Nephron progenitor cell (in vitro differentiated cells): ENCODE measurements around the gene TMEM154.
A peak's percentile ranks its signal among the peaks of the same experiment; 100 is the strongest.

ENCODE experiments used
- DNase-seq: peaks from one replicate; pipeline ENCODE4 v3.0.0; 2021
- H3K27ac Mint-ChIP-seq: 2 replicates; pipeline ENCODE4 v1.8.0; 2021; ENCODE audit warnings: mild to moderate bottlenecking, moderate library complexity, mixed read lengths
- H3K27me3 Mint-ChIP-seq: 2 replicates; pipeline ENCODE4 v1.8.0; 2021; ENCODE audit warnings: mild to moderate bottlenecking, low read depth, mixed read lengths; ENCODE audit not compliant: poor library complexity
- H3K36me3 Mint-ChIP-seq: 2 replicates; pipeline ENCODE4 v1.8.0; 2021; ENCODE audit warnings: low read depth, mixed read lengths
- H3K4me1 Mint-ChIP-seq: 2 replicates; pipeline ENCODE4 v1.8.0; 2021; ENCODE audit warnings: mixed read lengths
- H3K4me3 Mint-ChIP-seq: 2 replicates; pipeline ENCODE4 v1.8.0; 2021; ENCODE audit warnings: mild to moderate bottlenecking, moderate library complexity, mixed read lengths
- H3K9me3 Mint-ChIP-seq: 2 replicates; pipeline ENCODE4 v1.8.0; 2021; ENCODE audit warnings: mild to moderate bottlenecking, moderate library complexity, mixed read lengths
- TF ChIP-seq, protein P1 (sequence below): fragments of 200-600 bp; sonication (generic); IDR thresholded peaks from 2 replicates; pipeline ENCODE4 v1.5.0; 2021; ENCODE audit warnings: antibody characterized with exemption

The TMEM154 gene

DNA sequence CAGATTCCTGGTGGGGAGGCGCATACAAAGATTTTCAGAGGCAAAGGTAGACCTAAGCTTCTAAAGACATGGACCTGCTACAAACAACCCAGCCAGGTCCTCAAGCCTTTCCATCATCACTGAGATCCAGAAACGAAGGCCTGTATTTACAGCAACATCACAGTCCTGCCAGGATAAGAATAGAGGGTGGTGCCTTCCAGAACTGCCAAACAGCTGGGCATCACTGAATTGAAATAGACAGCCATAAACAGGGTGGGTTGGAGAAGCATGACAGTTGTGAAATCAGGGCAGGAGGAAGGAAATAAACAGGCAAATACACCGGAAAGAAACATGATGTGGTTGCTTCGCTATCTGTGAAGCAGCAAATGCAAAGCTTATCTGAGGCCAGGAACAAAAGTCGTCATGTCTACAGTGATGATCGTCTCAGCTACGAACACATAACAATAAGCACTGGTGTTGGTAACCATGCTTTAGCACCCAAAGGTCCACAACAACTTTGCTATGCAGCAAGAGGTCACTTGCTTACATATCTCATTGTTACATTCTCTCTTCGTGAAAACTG, 6.7 kb upstream of the TMEM154 start:
- Mint-ChIP-seq H3K27ac (no peak overlapping the region), H3K4me1 (peaks cover 67% of the 10 kb centered on the region)
- TF ChIP-seq, protein P1, sequence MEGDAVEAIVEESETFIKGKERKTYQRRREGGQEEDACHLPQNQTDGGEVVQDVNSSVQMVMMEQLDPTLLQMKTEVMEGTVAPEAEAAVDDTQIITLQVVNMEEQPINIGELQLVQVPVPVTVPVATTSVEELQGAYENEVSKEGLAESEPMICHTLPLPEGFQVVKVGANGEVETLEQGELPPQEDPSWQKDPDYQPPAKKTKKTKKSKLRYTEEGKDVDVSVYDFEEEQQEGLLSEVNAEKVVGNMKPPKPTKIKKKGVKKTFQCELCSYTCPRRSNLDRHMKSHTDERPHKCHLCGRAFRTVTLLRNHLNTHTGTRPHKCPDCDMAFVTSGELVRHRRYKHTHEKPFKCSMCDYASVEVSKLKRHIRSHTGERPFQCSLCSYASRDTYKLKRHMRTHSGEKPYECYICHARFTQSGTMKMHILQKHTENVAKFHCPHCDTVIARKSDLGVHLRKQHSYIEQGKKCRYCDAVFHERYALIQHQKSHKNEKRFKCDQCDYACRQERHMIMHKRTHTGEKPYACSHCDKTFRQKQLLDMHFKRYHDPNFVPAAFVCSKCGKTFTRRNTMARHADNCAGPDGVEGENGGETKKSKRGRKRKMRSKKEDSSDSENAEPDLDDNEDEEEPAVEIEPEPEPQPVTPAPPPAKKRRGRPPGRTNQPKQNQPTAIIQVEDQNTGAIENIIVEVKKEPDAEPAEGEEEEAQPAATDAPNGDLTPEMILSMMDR = no peak

DNA sequence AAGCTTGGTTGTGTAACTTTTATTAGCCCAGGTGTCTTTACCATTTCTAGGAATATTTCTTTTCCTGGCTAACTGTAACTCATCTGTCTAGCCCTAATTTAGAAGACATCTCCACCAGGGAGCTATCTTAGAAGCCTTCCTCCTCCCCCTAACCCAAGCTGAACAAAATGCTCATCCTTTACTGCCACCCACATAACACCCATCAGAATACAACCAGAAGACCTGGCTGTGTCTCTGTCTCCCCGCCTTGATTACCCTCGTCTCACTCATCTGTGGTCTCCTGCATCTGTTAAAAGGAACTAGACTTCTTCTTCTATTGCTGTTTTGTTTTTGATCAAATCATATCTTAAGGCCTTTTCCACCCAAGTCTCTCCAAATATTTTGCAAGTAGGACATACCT, 4.8 kb upstream of the TMEM154 start:
- no peaks in the 10 kb centered on the region for H3K36me3 Mint-ChIP-seq
- no peak overlapping the region for H3K27ac Mint-ChIP-seq
- H3K9me3 Mint-ChIP-seq = no peaks in the 10 kb centered on the region
- DNase-seq = no peak
- peaks cover 69% of the 10 kb centered on the region for H3K4me1 Mint-ChIP-seq
- H3K4me3 Mint-ChIP-seq = no peak overlapping the region
- no peaks in the 10 kb centered on the region for H3K27me3 Mint-ChIP-seq
- TF ChIP-seq, protein P1 = no peak

More for the DNA sequence above, 6.7 kb upstream of the TMEM154 start:
- H3K9me3 Mint-ChIP-seq = no peaks in the 10 kb centered on the region
- no peaks in the 10 kb centered on the region for H3K36me3 Mint-ChIP-seq
- no peaks in the 10 kb centered on the region for H3K27me3 Mint-ChIP-seq
- DNase-seq = no peak
- H3K4me3 Mint-ChIP-seq = no peak overlapping the region

DNA sequence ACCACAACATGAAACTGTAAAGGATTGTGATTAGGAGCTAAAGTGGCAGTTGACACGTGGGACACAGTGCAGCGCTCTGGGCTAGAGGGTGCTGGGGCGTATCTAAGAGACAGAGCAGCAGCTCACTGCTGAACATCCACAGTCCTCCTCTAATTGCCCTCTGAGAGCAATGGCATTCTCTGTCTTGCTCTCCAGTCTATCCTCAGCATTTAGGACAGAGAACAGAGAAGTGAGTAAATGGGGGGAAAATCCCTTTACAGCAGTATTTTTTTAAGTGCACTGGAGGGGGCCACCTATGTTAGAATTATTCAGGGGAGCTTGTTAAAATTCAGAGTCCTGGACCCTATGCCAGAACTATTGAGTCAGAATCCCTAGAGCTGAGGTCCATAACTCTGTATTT, 4.2 kb upstream of the TMEM154 start:
- Mint-ChIP-seq H3K27me3 (no peaks in the 10 kb centered on the region), H3K4me3 (no peak overlapping the region), H3K27ac (peak overlapping the region; percentile 47), H3K9me3 (no peaks in the 10 kb centered on the region), H3K4me1 (peaks cover 69% of the 10 kb centered on the region), H3K36me3 (no peaks in the 10 kb centered on the region)
- no peak for DNase-seq
- TF ChIP-seq, protein P1 = no peak

DNA sequence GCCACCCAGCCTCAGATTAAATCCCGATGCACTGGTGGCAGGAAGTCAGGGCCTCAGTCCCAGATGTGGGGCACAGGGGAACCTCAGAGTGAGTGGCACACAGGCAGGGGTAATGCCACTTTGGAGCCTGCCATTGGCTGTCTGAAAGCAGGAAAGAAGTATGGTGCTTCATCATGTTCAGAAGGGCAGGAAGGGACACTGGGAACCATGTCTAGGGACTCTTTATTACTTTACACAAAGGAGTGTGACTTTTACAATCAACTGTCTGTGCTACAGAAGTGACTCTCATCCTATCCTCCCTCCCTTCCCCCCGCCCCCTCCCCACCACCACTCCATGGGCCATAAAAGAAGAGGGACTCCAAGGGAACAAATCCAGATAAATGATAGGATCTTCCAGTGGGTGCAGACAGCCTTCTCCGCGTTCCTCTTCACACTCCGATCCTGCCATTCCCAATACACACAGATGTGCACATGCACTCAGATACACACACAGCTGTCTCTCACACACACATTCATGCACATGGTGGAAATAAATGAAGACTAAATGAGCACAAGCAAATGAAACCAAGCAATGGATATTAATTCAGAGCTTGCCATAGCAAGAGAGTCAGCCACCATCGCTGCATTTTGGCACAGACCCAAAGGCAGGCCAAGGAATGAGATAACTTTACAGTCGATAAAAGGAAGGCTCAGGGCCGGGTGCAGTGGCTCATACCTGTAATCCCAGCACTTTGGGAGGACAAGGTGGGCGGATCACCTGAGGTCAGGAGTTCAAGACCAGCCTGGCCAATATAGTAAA, 2.5 kb upstream of the TMEM154 start:
- no peaks in the 10 kb centered on the region for H3K9me3 Mint-ChIP-seq
- peak overlapping the region; percentile 62 for H3K27ac Mint-ChIP-seq
- TF ChIP-seq, protein P1 = no peak
- no peak for DNase-seq
- no peaks in the 10 kb centered on the region for H3K27me3 Mint-ChIP-seq
- no peaks in the 10 kb centered on the region for H3K36me3 Mint-ChIP-seq
- peak overlapping the region; percentile 15 for H3K4me3 Mint-ChIP-seq
- H3K4me1 Mint-ChIP-seq = peaks cover 71% of the 10 kb centered on the region

DNA sequence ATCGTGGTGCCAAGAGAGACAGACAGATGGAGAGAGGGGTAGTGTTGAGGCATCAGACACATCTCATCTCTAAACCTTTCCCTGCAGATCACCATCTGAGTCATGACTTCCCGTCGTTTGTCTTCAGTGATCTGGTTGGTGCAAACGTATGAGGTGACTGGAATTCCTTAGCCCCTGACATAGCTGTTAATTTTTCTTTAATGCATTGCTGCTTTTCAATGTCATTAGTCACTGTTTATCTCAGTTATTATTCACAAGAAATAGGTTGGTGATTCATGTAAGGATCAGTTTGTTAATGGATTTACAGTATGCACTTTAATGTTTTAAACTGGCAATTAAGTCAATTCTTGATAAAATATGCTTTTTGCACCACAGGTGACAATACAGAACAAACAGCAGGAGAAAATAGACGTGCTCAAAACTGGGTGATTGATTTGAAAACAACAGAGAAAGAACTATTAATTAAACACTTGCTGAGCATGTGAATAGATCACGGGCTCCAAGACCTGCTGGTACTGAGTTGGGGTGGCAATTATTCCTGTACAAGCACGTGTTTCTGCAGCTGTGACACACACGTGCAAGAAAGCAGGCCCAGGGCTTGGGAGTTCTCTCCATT, 1.3 kb upstream of the TMEM154 start:
- Mint-ChIP-seq H3K4me1 (peaks cover 72% of the 10 kb centered on the region), H3K27ac (no peak overlapping the region), H3K36me3 (no peaks in the 10 kb centered on the region), H3K27me3 (no peaks in the 10 kb centered on the region), H3K4me3 (no peak overlapping the region), H3K9me3 (no peaks in the 10 kb centered on the region)
- DNase-seq = no peak
- TF ChIP-seq, protein P1 = no peak
